A673 (cell line): ENCODE data around the gene PER2. TPM values are rescaled to one million over a fixed set of nuclear protein-coding genes. Genes with fewer than 3 reads are reported as not detected.
A peak's percentile ranks its signal among the peaks of the same experiment; 100 is the strongest.

ENCODE experiments used
- BruUV-seq: library from RNA; stranded (reverse); fragments of 400-500 nt; replicated peaks from 2 replicates; lab custom pipeline; 2021; lab: Mats Ljungman, UMichigan
- CTCF ChIA-PET: fragments of 300-600 bp; sonication (Branson Sonifier 250); formaldehyde crosslinking; loops from one replicate; lab custom pipeline; 2022; ENCODE audit warnings: antibody characterized with exemption; lab: Charles Lee
- POLR2A ChIA-PET: fragments of 300-600 bp; sonication (Branson Sonifier 250); formaldehyde crosslinking; loops from one replicate; lab custom pipeline; 2022; ENCODE audit warnings: antibody characterized with exemption; ENCODE audit not compliant: low non-redundant PET; lab: Charles Lee
- DNase-seq: peaks from one replicate; pipeline ENCODE4 v3.0.0-alpha.2; 2015; ENCODE audit warnings: low spot score
- H3K27ac ChIP-seq: fragments of 200-600 bp; sonication (generic); 2 replicates; pipeline ENCODE4 v1.5.1; 2016; ENCODE audit warnings: mixed run types, low read depth, mild to moderate bottlenecking, mixed read lengths, antibody characterized with exemption, low read length; ENCODE audit not compliant: poor library complexity, severe bottlenecking
- H3K27me3 ChIP-seq: fragments of 200-600 bp; sonication (generic); replicated peaks from 2 replicates; pipeline ENCODE4 v1.6.1; 2017; ENCODE audit warnings: mixed run types, low read depth, mild to moderate bottlenecking, mixed read lengths, antibody characterized with exemption, low read length; ENCODE audit not compliant: insufficient read depth, poor library complexity
- H3K36me3 ChIP-seq: fragments of 200-600 bp; sonication (generic); 2 replicates; pipeline ENCODE4 v1.6.1; 2016; ENCODE audit warnings: mixed run types, mild to moderate bottlenecking, mixed read lengths, antibody characterized with exemption, low read length; ENCODE audit not compliant: insufficient read depth, poor library complexity, severe bottlenecking
- H3K4me1 ChIP-seq: fragments of 200-600 bp; sonication (generic); 2 replicates; pipeline ENCODE4 v1.6.1; 2017; ENCODE audit warnings: mixed run types, mild to moderate bottlenecking, mixed read lengths, antibody characterized with exemption, low read length; ENCODE audit not compliant: insufficient read depth, poor library complexity, severe bottlenecking
- H3K4me3 ChIP-seq: fragments of 200-600 bp; sonication (generic); 2 replicates; pipeline ENCODE4 v1.5.1; 2016; ENCODE audit warnings: low read depth, mixed run types, mild to moderate bottlenecking, mixed read lengths, low read length; ENCODE audit not compliant: poor library complexity, severe bottlenecking
- H3K9me3 ChIP-seq: fragments of 200-600 bp; sonication (generic); 2 replicates; pipeline ENCODE4 v1.6.1; 2016; ENCODE audit warnings: mixed run types, low read depth, mild to moderate bottlenecking, mixed read lengths, antibody characterized with exemption, low read length; ENCODE audit not compliant: poor library complexity, severe bottlenecking
- EZH2 ChIP-seq: fragments of 200-600 bp; sonication (generic); IDR thresholded peaks from 2 replicates; pipeline ENCODE4 v1.6.1; 2017; ENCODE audit warnings: borderline replicate concordance, low read depth, mild to moderate bottlenecking, mixed read lengths, antibody characterized with exemption, low read length; ENCODE audit not compliant: poor library complexity, severe bottlenecking
- intact Hi-C: fragments of 100-400 bp; cut with micrococcal nuclease; formaldehyde crosslinking; loops from one replicate; pipeline ENCODE4 v1.10.0; 2022; ENCODE audit not compliant: unreplicated experiment
- total RNA-seq: library from RNA; stranded (reverse); gene quantifications from 2 replicates; pipeline ENCODE4 v1.2.3, GENCODE V29; 2021
- TF ChIP-seq, protein P1 (sequence below): fragments of 300-800, 200-600 bp; sonication (generic); conservative IDR thresholded peaks from 2 replicates; pipeline ENCODE4 v1.5.1; 2017; ENCODE audit warnings: low read depth, mild to moderate bottlenecking, antibody characterized with exemption, low read length, moderate library complexity, mixed read lengths

The PER2 gene
- total RNA-seq, 1 experiment from 2014 or later = 7.5 TPM

DNA sequence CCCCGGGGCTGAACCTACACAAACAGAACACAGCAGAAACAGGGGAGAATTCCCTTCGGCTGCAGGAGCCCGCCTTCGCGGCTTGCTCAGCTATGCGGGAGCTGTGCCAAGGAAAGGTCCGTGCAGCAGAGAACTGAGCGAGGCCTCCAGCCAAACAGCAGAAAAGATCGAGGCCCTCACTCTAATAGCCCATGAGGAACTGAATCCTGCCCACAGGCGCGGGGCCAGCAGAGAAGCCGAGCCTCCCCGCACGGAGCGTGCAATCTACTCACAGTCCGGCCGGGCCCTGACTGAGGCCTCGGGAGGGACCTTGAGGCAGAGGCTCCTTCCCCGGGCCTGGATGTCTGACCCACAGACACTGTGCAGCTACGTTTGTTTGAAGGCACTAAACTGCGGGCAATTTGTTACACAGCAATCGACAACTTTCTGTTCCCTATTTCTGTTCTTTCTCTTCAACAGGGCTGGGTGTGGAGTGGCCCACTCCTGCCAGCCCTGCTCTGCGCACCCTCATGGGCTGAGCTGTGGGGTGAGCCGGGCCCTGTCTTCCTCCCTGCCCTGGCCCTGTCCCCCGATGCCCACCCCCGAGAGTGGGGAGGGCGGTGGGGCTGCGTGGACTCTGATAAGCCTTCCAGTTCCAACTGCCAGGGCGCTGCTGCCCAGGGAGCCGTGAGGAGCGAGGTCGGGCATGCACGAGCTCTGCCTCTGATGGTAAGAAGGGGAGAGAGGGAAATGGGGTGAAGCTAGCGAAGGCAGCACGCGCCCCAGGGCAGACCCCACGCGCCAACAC is 62.3 kb downstream of the PER2 start:
- H3K4me1 ChIP-seq = peaks cover 11% of the 10 kb centered on the region
- H3K27ac ChIP-seq = peak overlapping the region; percentile 29
- BruUV-seq = no TSS peak
- TF ChIP-seq, protein P1, sequence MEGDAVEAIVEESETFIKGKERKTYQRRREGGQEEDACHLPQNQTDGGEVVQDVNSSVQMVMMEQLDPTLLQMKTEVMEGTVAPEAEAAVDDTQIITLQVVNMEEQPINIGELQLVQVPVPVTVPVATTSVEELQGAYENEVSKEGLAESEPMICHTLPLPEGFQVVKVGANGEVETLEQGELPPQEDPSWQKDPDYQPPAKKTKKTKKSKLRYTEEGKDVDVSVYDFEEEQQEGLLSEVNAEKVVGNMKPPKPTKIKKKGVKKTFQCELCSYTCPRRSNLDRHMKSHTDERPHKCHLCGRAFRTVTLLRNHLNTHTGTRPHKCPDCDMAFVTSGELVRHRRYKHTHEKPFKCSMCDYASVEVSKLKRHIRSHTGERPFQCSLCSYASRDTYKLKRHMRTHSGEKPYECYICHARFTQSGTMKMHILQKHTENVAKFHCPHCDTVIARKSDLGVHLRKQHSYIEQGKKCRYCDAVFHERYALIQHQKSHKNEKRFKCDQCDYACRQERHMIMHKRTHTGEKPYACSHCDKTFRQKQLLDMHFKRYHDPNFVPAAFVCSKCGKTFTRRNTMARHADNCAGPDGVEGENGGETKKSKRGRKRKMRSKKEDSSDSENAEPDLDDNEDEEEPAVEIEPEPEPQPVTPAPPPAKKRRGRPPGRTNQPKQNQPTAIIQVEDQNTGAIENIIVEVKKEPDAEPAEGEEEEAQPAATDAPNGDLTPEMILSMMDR = no peak
- no peak for DNase-seq
- H3K27me3 ChIP-seq = no peaks in the 10 kb centered on the region
- no peak overlapping the region for H3K4me3 ChIP-seq
- ChIA-PET POLR2A (no interaction called here), CTCF (no interaction called here)
- no peaks in the 10 kb centered on the region for H3K36me3 ChIP-seq
- intact Hi-C loops = no loop called here
- H3K9me3 ChIP-seq = no peaks in the 10 kb centered on the region

DNA sequence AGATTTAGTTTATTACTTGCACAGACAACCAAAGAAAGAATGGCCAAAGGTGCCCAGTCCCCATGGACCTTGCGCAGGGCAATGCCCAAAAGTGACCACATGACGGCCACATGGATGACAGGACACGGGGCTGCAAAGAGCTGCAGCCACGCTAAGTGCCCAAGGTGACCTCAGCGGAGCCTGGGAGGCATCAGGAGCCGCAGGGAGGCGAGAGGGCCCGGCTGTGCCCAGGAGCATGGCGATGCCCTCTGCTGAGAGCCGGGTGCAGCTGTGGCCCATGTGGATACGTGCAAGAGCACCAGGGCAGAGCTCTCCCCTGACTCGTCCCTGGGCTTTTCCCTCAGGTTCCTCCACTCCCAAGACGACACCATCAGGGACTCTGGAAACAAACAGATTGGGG is 63.3 kb downstream of the PER2 start:
- BruUV-seq = no TSS peak
- H3K27me3 ChIP-seq = no peaks in the 10 kb centered on the region
- H3K9me3 ChIP-seq = peaks cover 4% of the 10 kb centered on the region
- ChIA-PET CTCF (no interaction called here), POLR2A (interaction anchor here (0.6 kb wide), 1 partner anchor 25 kb away, joined by 3 read pairs; no protein-coding TSS in a partner anchor)
- DNase-seq = no peak
- intact Hi-C loops = no loop called here
- H3K27ac ChIP-seq = peak overlapping the region; percentile 29
- no peak for TF ChIP-seq EZH2
- TF ChIP-seq, protein P1 = no peak
- H3K36me3 ChIP-seq = no peaks in the 10 kb centered on the region
- no peak overlapping the region for H3K4me3 ChIP-seq
- H3K4me1 ChIP-seq = peaks cover 11% of the 10 kb centered on the region

DNA sequence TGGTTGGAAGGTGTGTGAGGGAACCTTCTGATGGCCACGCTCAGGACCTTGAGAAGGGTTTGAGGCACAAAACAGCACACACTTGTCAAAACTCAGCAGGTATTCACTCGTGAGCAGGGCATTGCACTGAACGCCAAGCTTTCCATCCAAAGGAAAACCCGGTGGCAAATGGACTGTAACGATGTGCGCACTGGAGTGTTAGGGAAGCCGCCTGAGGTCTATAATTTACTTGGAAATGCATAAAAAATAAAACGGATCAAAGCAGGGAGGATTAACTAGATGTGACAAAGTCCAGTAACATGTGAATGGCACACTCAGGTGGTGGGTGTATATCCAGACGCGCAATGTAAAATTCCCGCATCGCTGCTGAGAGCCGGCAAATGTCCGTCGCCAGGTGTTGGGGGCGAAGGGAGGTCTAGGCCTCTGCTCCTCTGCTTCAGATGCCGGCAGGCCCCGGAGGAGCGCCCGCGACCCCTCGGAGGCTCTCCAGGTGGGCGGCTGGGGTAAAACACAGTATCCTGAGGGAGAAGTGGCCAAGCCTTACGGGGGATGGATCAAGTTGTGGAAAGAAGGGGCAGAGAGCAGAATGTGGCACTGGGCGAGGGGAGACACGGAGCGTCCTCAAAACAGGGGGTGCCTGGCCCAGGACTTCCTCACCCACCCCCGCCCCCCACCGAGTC is 63.9 kb downstream of the PER2 start:
- intact Hi-C loops = no loop called here
- Histone ChIP-seq H3K4me1 (peaks cover 11% of the 10 kb centered on the region), H3K9me3 (peaks cover 4% of the 10 kb centered on the region), H3K27ac (no peak overlapping the region), H3K36me3 (no peaks in the 10 kb centered on the region), H3K4me3 (no peak overlapping the region), H3K27me3 (no peaks in the 10 kb centered on the region)
- TF ChIP-seq, protein P1 = no peak
- TF ChIP-seq EZH2 = no peak
- ChIA-PET POLR2A (no interaction called here), CTCF (no interaction called here)
- no TSS peak for BruUV-seq
- DNase-seq = no peak
